EH (cell line): ENCODE measurements around the gene CAMSAP2.
A peak's percentile ranks its signal among the peaks of the same experiment; 100 is the strongest.

ENCODE experiments used
- DNase-seq: peaks from one replicate; pipeline ENCODE4 v3.0.0-alpha.2; 2015; ENCODE audit warnings: low read depth

CAMSAP2 gene

GRCh38 chr1:200849430-200849829, 110.7 kb downstream of the CAMSAP2 start:
- DNase-seq = no peak

DNA sequence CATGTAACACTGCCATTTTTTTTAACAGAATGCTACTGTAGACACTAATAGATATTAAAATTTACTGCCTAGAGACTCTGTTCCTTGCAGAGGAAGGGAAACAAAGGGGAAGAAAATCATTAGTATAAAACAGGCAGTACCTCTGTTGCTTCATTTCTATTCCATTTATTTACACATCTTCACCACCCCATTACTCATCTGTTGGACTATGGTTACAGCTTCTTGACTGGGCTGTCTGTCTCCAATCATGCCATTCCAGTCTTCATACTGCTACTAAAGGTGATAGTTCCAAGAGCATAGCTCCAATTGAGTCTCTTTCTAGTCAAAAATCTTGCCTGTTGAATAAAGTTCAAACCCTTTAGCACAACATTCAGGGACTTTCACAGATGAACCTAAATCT, 111.9 kb downstream of the CAMSAP2 start:
- no peak for DNase-seq

GRCh38 chr1:200856716-200857357, 118.1 kb downstream of the CAMSAP2 start:
- peak; percentile 82 for DNase-seq

DNA sequence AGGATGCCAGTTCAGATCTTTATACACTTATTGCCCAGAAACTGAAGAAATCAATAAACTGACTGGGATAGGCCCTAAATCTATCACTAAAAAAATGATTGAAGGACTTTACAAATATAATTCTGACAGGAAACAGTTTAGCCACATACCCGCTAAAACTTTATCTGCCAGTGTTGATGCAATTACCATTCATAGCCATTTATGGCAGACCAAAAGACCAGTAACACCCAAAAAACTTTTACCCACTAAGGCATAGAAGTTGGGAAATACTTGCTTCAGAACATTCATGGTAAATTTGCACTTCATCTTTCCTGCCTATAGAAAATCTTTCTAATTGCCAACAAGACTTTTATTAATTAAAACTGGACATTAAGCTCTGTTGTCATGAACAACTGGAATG, 119.1 kb downstream of the CAMSAP2 start:
- DNase-seq = no peak

DNA sequence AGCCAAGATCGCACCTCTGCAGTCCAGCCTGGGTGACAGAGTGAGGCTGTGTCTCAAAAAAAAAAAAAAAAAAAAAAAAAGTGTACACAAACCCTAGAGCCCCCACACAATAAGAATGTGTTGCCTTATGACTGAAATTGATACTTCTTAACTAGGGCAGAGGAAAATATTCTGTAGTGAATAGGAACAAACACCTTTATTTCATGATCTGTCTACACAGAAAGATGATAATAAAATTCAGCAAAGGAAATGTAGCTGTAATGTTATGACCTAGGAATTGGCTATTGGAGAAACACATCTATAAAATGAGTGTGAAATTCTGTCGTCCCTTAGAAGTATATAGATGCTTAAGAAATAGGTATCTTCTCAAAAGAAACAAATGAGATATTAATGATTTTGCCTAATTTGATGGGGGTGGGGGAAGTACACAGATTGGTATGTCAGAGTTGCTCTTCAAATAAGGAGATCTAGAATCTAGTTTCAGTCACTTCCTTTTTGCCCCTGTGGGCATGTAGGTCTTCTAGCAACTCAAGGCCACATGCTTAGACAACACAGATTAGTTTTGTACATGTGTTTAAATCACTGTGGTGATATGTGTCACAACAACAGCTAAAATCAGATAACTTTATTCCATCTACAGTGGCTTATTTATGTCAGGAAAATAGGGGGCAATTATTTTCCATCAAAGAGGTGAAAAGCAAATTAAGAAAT, 123.4 kb downstream of the CAMSAP2 start:
- DNase-seq = no peak

- no peak for DNase-seq
Measured at GRCh38 chr1:200862713-200863415, 124.2 kb downstream of the CAMSAP2 start.

DNA sequence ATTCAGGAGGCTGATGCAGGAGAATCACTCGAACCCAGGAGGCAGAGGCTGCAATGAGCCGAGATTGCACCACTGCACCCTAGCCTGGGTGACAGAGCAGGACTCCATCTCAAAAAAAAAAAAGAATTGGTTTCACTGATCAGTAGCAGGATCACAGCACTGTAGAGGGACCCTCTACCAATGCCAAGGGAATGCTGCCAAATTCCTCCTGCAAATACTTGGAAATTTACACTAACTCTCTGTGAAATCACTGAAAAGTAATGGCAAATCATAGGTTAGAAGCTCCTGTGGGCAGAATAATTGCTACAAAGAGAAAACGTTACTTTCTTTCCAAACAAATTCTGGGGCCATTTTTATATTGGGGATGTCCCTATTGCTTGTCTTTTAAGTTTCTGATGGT, 127.4 kb downstream of the CAMSAP2 start:
- DNase-seq = no peak

DNA sequence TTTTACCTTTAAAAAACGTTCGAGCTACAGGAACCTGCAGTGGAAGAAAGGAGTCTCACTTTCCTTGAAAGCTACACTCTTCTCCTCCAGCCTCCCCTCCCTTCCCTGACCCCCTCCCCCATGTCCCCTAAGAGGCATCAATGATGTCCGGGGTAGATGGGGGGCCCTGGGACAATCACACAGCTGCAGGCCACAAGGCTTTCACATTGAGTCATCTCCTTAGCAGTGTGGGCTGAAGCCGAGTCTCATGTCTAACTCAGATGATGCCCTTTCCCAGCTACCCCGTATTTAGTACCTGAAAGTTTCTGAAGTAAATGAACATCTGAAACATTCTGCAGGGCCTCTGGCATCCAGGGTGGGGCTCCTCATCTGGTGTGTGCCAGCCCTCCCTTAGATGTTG, 127.8 kb downstream of the CAMSAP2 start:
- no peak for DNase-seq

- DNase-seq = peak; percentile 35
Measured at GRCh38 chr1:200867018-200867811, 128.5 kb downstream of the CAMSAP2 start.

DNA sequence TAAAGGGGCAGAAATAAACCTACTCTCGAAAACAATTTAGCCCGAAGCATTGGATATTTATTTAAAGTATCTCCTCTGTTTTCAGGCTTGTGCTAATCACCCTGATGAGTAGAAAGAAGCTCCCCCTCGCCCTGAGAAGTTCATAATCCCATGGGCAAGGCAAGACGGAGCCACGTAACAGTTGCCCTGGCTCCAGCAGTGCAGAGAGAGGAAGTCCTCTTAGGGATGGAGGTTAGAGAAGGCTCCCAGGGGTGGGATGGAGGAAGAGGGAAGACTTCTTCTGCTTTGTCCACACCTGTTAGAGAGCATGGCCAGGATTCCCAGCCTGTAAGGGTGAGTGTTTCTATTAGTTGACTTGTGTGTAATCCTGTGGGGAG, 130.7 kb downstream of the CAMSAP2 start:
- DNase-seq = no peak

- no peak for DNase-seq
Measured at GRCh38 chr1:200869753-200870391, 131.2 kb downstream of the CAMSAP2 start.

DNA sequence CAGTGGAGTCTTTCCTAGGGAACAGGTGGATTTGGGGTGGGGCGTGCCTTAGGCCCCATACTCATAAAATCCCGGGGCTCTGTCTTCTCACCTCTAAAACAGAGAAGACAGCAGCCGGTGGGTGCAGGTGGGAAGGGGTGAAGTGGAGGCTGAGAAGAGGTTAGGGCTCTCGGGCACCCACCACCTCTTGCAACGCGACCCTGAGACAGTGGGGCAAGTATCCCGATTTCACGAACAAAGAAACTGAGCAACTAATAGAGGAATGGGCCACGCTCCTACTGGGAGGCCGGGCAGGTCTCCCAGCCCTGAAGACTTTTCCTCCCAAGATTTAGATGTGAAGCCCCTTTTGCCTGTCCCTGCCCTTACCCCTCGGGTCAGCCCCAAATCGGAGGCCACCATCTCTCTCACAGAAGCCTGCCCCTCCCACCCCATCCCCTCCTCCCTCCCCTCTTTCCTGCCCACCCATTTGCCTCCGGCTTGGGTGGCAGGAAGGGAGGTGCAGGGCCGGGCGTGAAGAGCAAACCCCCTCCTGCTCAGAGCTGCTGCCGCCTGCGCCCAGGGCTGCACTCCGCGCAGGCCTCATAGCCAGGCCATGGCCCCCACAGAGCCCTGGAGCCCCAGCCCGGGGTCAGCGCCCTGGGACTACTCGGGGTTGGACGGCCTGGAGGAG, 133.9 kb downstream of the CAMSAP2 start, which contains the start of gene GPR25:
GPR25 (plus strand) TSS at position 536 of the 670 bp plus-strand sequence; CDS start at position 593, 57 bp downstream.
- DNase-seq = no peak

DNA sequence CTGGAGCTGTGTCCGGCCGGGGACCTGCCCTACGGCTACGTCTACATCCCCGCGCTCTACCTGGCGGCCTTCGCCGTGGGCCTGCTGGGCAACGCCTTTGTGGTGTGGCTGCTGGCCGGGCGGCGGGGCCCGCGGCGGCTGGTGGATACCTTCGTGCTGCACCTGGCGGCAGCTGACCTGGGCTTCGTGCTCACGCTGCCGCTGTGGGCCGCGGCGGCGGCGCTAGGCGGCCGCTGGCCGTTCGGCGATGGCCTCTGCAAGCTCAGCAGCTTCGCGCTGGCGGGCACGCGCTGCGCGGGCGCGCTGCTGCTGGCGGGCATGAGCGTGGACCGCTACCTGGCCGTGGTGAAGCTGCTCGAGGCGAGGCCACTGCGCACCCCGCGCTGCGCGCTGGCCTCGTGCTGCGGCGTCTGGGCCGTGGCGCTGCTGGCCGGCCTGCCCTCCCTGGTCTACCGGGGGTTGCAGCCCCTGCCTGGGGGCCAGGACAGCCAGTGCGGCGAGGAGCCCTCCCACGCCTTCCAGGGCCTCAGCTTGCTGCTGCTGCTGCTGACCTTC, 134.5 kb downstream of the CAMSAP2 start:
- DNase-seq = no peak

DNA sequence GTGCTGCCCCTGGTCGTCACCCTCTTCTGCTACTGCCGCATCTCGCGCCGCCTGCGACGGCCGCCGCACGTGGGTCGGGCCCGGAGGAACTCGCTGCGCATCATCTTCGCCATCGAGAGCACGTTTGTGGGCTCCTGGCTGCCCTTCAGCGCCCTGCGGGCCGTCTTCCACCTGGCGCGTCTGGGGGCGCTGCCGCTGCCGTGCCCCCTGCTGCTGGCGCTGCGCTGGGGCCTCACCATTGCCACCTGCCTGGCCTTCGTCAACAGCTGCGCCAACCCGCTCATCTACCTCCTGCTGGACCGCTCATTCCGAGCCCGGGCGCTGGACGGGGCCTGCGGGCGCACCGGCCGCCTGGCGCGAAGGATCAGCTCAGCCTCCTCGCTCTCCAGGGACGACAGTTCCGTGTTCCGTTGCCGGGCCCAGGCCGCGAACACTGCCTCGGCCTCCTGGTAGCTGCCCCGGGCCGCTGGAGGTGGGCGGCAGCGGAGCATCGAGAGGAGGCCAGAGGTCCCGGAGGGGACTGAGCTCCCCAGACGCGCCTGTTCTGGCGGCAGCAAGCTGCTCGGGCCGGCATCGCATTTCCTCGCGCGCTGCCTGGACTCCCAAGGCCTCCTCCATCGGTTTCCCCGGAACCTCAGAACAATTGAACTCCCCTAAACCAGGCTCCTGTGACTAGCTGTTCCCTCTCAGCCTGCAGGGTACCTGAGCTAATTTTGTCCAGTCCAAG, 135.1 kb downstream of the CAMSAP2 start:
- no peak for DNase-seq

GRCh38 chr1:200874694-200875093, 136.0 kb downstream of the CAMSAP2 start:
- DNase-seq = no peak

DNA sequence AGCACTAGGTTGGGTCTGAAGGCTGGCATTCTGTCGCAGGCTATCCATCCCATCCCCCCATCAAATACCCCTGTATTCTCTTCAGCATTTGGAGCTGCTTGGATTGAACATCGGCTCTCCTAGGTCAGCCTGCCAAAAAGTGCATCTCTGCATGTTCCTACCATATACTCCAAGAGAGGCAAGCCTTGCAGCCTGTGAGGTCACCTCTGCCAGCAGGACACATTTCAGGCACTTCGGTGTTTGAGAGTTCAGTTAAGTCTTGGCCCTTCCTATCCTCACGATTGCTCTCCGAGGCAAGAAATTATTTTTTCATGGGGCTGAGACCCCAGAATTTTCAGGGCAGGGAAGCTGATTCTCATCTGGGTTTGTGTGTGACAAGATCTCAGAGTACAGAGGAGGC, 136.7 kb downstream of the CAMSAP2 start:
- DNase-seq = no peak

GRCh38 chr1:200877010-200877409, 138.3 kb downstream of the CAMSAP2 start:
- no peak for DNase-seq

GRCh38 chr1:200877839-200878551, 139.3 kb downstream of the CAMSAP2 start:
- DNase-seq = no peak

GRCh38 chr1:200880212-200880611, 141.5 kb downstream of the CAMSAP2 start:
- DNase-seq = no peak

DNA sequence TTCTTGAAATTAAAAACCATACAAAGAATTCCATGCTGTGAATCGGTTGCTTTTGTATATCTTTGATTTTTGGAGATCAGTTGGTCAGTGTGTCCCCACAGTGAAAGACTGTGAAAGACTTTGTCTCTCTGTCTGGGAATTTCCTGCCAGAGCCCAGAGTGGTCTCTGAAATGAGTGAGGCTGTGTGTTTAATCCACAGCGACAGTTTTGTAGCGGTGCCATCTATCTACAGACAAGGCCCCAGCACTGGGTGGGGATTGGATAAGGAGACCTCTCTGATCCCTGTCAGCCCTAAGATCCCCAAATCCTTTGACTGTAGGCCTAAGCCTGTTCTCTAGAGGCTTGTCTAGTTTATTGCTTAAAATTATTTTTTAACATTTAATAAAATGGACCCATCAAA, 144.4 kb downstream of the CAMSAP2 start:
- DNase-seq = no peak
